GM18508 (cell line): ENCODE data around the gene MKNK2.
"Not testable (repeated sequence)": the region's sequence is repeated elsewhere in the genome, so short reads cannot be mapped to it uniquely, and the experiment has no call there.

Experiments used
- ATAC-seq: cut with Tn5 transposase; IDR thresholded peaks from one replicate; pipeline ENCODE4 v1.9.1; 2021; ENCODE audit warnings: moderate number of reproducible peaks; ENCODE audit not compliant: insufficient read depth, unreplicated experiment

Gene MKNK2

DNA sequence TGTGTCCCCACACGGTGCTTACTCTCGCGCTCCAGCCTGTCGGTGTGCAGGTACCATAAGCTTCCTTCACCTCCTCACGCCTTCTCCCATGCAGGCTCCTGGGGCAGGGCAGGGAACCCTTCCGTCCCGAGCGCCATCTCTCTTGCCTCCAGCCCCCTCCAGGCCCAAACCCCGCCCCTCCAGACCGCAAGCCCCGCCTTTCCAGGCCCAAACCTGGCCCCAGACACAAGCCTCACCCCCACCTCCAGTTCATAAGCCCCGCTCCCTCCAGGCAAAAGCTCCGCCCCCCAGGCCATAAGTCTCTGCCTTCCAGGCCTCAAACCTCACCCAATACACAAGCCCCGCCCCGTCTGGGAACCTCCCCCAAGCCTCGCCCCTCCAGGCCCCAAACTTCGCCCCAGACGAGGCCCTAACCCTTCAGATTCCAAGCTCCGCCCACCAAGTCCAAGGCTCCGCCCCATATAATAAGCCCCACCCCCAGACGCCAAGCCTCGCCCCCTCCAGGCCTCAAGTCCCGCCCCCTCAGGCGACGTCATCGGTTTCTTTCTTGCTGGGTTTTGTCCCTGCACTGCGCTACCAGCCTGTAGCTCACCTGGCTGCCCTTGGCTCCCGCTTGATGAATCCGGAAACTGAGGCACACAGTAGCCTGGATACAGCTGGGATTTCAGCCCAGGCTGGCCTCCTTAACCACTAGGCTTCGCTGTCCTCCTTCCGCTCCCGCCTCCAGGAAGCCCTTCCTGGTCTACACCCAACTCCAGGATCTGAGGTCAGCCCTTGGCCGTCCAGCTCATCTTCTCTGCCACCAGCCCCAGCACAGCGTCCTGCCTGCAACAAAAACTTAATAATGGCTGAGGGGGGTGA lies 16.1 kb downstream of the MKNK2 start:
- no peak for ATAC-seq

- ATAC-seq, result not testable (repeated sequence)
Measured at GRCh38 chr19:2034253-2034652, 16.8 kb downstream of the MKNK2 start.

GRCh38 chr19:2033825-2034159 lies 17.3 kb downstream of the MKNK2 start:
- no peak for ATAC-seq

- no peak for ATAC-seq
Measured at GRCh38 chr19:2033115-2033824, 17.8 kb downstream of the MKNK2 start.

DNA sequence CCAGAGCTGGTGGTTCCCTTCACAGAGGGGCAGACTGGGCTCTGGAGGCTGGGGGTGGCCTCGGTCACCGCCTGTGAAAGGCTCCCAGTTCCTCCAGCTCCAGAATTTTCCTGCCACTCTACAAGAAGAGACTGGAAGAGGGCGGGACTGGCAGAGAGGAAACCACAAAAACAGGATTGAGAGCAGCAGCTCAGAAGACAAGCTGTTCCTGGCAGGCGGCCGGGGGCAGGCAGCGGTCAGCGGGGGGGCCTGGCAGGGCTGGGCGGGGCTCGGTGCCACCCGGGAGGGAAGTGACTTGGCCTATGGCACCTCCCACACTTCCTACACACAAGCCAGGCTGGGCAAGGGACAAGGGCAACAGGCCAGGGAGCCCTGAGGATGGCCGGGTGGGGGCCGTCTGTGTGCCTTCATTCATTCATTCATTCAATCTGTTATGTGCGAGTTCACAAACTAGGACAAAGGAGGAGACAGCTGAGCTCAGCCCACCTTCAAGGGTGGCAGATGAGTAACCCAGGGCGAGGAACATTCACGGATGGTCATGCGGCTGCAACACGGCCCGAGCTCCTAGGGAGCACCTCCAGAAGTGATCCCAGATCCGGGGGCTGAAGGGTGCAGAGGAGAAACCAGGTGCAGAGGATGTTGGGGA lies 18.6 kb downstream of the MKNK2 start:
- no peak for ATAC-seq

- ATAC-seq, result no peak
Measured at GRCh38 chr19:2027361-2027760, 23.7 kb downstream of the MKNK2 start.

- no peak for ATAC-seq
Measured at GRCh38 chr19:2026770-2027169, 24.3 kb downstream of the MKNK2 start.

- ATAC-seq, result no peak
Measured at GRCh38 chr19:2022289-2022688, 28.8 kb downstream of the MKNK2 start.

DNA sequence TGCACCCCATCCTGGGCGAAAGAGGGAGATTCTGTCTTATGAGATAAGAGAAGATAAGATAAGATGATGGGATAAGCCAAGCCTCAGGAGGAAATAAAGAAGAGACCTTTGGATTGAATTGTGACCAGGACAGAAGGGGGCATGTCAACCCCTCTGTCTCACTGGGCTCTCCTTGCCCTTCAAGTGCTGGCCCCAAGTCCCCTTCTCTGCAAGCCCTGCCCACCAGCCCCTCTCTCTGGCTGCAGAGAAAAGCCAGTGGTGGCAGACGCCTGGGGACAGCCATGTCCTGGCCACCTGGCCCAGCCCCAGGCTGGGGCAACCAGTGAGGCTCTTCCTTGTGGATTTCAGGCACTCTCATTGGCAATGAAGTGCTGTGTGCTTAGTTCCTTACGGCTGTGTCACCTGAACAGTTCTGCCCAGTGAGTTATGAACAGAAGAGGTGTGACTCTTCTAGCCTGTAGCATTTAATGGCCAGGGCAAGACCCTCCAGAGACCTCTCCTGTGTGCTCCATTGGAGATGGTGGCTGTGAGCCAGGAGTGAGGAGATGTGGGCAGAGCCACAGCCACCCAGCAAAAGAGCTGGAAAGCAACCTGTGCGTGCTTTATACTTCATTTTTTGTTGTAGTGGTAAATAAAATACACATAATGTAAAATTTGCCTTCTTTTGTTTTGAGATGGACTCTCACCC lies 29.4 kb downstream of the MKNK2 start:
- no peak for ATAC-seq

DNA sequence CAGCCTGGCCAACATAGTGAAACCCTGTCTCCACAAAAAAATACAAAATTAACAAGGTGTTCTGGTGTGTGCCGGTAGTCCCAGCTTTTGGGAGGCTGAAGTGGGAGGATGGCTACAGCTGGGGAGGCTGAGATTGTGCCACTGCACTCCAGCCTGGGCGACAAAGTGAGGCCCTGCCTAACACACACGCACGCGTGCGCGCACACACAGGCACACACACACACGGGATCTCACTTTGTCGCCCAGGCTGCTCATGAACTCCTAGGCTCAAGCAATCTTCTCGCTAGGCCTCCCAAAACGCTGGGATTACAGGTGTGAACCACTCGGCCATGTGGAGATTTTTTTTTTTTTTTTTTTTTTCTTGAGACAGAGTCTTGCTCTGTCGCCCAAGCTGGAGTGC lies 32.3 kb downstream of the MKNK2 start:
- no peak for ATAC-seq

GRCh38 chr19:2016041-2016807 lies 34.8 kb downstream of the MKNK2 start:
- ATAC-seq, result no peak

GRCh38 chr19:2015608-2015950 lies 35.5 kb downstream of the MKNK2 start, which contains the start of gene BTBD2:
BTBD2 (minus strand) TSS chr19:2015714; CDS start chr19:2015703, 11 bp downstream.
- no peak for ATAC-seq

GRCh38 chr19:2014731-2015607 lies 36.1 kb downstream of the MKNK2 start:
- ATAC-seq, result no peak

DNA sequence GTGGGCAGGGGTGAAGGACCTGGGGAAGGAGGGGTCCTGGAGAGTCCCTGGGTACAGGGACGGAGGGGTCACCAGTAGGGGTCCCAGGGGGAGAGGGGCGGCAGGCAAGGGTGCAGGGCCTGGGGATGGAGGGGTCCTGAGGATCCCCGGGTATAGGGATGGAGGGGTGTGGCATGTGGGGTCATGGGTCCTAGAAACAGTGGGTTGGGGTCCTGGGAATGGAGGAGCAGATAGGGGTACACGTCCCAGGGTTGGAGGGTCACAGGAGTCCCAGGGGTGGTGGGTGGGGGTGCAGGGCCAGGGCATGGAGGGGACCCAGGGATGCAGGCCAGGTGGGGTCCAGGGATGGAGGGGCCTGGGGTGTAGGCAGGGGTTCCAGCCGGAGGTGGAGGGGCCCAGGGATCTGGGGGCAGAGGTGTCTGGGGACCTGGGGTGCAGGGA lies 36.9 kb downstream of the MKNK2 start:
- ATAC-seq, result no peak

GRCh38 chr19:2013683-2013961 lies 37.4 kb downstream of the MKNK2 start:
- no peak for ATAC-seq

GRCh38 chr19:2012941-2013682 lies 37.9 kb downstream of the MKNK2 start:
- no peak for ATAC-seq

GRCh38 chr19:2011169-2011568 lies 39.9 kb downstream of the MKNK2 start:
- no peak for ATAC-seq

DNA sequence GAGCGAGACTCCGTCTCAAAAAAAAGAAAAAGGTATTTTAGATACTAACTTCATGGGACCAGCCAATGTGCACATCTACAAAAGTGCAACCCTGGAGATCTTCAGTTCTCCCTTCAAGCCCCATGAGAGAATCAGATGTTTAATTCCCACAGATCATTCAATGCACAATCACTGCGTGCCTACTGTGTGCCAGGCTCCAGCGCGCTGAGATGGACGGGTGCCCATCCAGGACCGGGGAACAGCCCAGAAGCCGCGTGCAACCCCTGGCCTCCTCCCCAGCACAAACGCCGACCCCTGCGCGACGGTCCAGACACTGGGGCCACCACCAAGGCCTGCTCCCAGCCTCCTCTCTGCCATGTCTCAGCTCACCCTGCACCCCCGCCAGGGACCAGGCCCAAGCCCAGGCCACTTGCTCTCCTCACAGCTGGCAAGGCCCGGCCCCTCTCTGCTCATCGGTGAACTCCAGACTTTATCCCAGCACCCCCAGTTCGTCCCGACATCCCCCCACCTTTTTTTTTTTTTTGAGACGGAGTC lies 40.8 kb downstream of the MKNK2 start:
- ATAC-seq, result no peak
